ENCODE measurements around the gene NXNL2. TPM values are rescaled to one million over a fixed set of nuclear protein-coding genes. Genes with fewer than 3 reads are reported as not detected.

NXNL2 gene
- total and polyA plus RNA-seq, 2 experiments from 2014 or later, result 3.4 to 5.1 TPM

- Histone ChIP-seq H3K9me2 (ENCODE audit: insufficient read depth) (peaks cover 6% of the 10 kb centered on the region; the same call in 1 of the 2 replicates), H3F3A (replicated peaks; ENCODE audit: low read depth) (no peaks in the 10 kb centered on the region), H3K4me1 (ENCODE audit: insufficient read depth) (peaks cover 9% of the 10 kb centered on the region), H3K27ac (ENCODE audit: low read depth) (no peak overlapping the region), H3K4me3 (no peak overlapping the region), H3K79me2 (replicated peaks; ENCODE audit: insufficient read depth) (no peaks in the 10 kb centered on the region), H2AFZ (peak overlapping the region; percentile 54; the same call in 1 of the 2 replicates), H3K36me3 (ENCODE audit: insufficient read depth) (no peaks in the 10 kb centered on the region), H3K4me2 (peak overlapping the region; percentile 18), H4K20me1 (replicated peaks; ENCODE audit: insufficient read depth) (no peaks in the 10 kb centered on the region), H3K27me3 (ENCODE audit: insufficient read depth) (no peaks in the 10 kb centered on the region)
- Mint-ChIP-seq H3K4me3 (no peak overlapping the region), H3K36me3 (ENCODE audit: low read depth) (no peaks in the 10 kb centered on the region), H3K27ac (no peak overlapping the region), H3K9me3 (peaks cover 3% of the 10 kb centered on the region; the same call in 1 of the 3 replicates), H3K4me1 (peaks cover 15% of the 10 kb centered on the region), H3K27me3 (ENCODE audit: insufficient read depth, low read depth, poor library complexity) (peaks cover 4% of the 10 kb centered on the region)
- TF ChIP-seq POLR2AphosphoS5 (IDR thresholded peaks at IDR 0.05; ENCODE audit: low read depth), result no peak
- no peak for TF ChIP-seq CREB1 (CRISPR knock-in tag; IDR thresholded peaks at IDR 0.05; ENCODE audit: low read depth)
- no peak for TF ChIP-seq CTCF (conservative IDR thresholded peaks at IDR 0.05; ENCODE audit: low read depth in 2 of 2)
- no peak for TF ChIP-seq JUNB (IDR thresholded peaks at IDR 0.05; ENCODE audit: unreplicated experiment)
- TF ChIP-seq NANOG (IDR thresholded peaks at IDR 0.05; ENCODE audit: borderline replicate concordance), result no peak
- no peak for TF ChIP-seq EZH2 (IDR thresholded peaks at IDR 0.05; ENCODE audit: low read depth, unreplicated experiment)
- TF ChIP-seq STAT1 (IDR thresholded peaks at IDR 0.05; ENCODE audit: unreplicated experiment), result no peak
- TF ChIP-seq REST (IDR thresholded peaks at IDR 0.05; ENCODE audit: unreplicated experiment), result no peak
- no peak for TF ChIP-seq ZNF331 (CRISPR knock-in tag; IDR thresholded peaks at IDR 0.05; ENCODE audit: low read depth)
- TF ChIP-seq EZH2phosphoT487 (IDR thresholded peaks at IDR 0.05; ENCODE audit: unreplicated experiment), result no peak
- no peak for TF ChIP-seq ZNF462 (CRISPR knock-in tag; IDR thresholded peaks at IDR 0.05)
- TF ChIP-seq ZNF114 (CRISPR knock-in tag; IDR thresholded peaks at IDR 0.05), result no peak
- DNase-seq (ENCODE audit: low spot score) (no peak), ATAC-seq (peak; percentile 87)
Observed at GRCh38 chr9:88551546-88552137, 16.7 kb downstream of the NXNL2 start.
